HEK293 (cell line): ENCODE data around the gene PCP2.

Experiments used
- CTCF ChIA-PET: fragments of 350-600 bp; formaldehyde crosslinking; extraction: SDS; loops from one replicate; lab custom pipeline; 2021; ENCODE audit warnings: antibody characterized with exemption; lab: Yijun Ruan, JAX
- POLR2A ChIA-PET: fragments of 300-600 bp; formaldehyde crosslinking; extraction: SDS; loops from one replicate; lab custom pipeline; 2020; ENCODE audit warnings: antibody characterized with exemption, inconsistent platforms; lab: Yijun Ruan, JAX
- H3K27ac ChIP-seq: fragments of 200-500 bp; sonication (Bioruptor generic); 2 replicates; pipeline ENCODE4 v1.5.1; 2014; ENCODE audit warnings: low read depth, low read length, control low read depth, inconsistent platforms; ENCODE audit errors: extremely low read depth
- H3K36me3 ChIP-seq, 2 experiments: fragments of 200-500 bp in 1 of 2; sonication (Bioruptor generic) in 1 of 2; 1 replicate in 1 of 2; 2 replicates in 1 of 2; pipeline ENCODE4 v1.5.1; 2014 to 2017; ENCODE audit warnings: inconsistent platforms in 2 of 2, low read length in 2 of 2; ENCODE audit not compliant: control insufficient read depth in 2 of 2, insufficient read depth in 1 of 2
- H3K4me1 ChIP-seq: fragments of 200-500 bp; sonication (Bioruptor generic); 2 replicates; pipeline ENCODE4 v1.5.1; 2014; ENCODE audit warnings: mild to moderate bottlenecking, low read length, inconsistent platforms; ENCODE audit not compliant: control insufficient read depth, insufficient read depth
- H3K4me3 ChIP-seq: 2 replicates; pipeline ENCODE4 v1.5.1; 2011; ENCODE audit warnings: low read depth, mild to moderate bottlenecking, control low read depth, low read length, moderate library complexity
- H3K9me3 ChIP-seq: fragments of 200-500 bp; sonication (Bioruptor generic); 2 replicates; pipeline ENCODE4 v1.5.1; 2014; ENCODE audit warnings: low read depth, low read length, inconsistent platforms; ENCODE audit not compliant: control insufficient read depth, insufficient read depth
- GLIS2 ChIP-seq: fragments of 450-650 bp; formaldehyde crosslinking; IDR thresholded peaks from 2 replicates; pipeline ENCODE4 v1.5.1; 2016; ENCODE audit warnings: missing biosample characterization, missing genetic modification characterization
- HOXA7 ChIP-seq: sonication (generic); formaldehyde crosslinking; IDR thresholded peaks from 2 replicates; pipeline ENCODE4 v1.8.1; 2022; ENCODE audit warnings: missing genetic modification reagents, borderline replicate concordance
- KLF8 ChIP-seq: fragments of 450-650 bp; formaldehyde crosslinking; IDR thresholded peaks from 2 replicates; pipeline ENCODE4 v1.5.1; 2016; ENCODE audit warnings: missing biosample characterization, missing genetic modification characterization
- YY2 ChIP-seq: fragments of 450-650 bp; formaldehyde crosslinking; IDR thresholded peaks from 2 replicates; pipeline ENCODE4 v1.5.1; 2016; ENCODE audit warnings: missing biosample characterization, missing genetic modification characterization
- ZBTB48 ChIP-seq: fragments of 450-650 bp; formaldehyde crosslinking; IDR thresholded peaks from 2 replicates; pipeline ENCODE4 v1.5.1; 2016; ENCODE audit warnings: missing biosample characterization, missing genetic modification characterization
- ZFP41 ChIP-seq: fragments of 450-650 bp; formaldehyde crosslinking; IDR thresholded peaks from 2 replicates; pipeline ENCODE4 v1.5.1; 2016; ENCODE audit warnings: missing biosample characterization, missing genetic modification characterization, borderline replicate concordance
- ZNF132 ChIP-seq: fragments of 450-650 bp; formaldehyde crosslinking; IDR thresholded peaks from 2 replicates; pipeline ENCODE4 v1.5.1; 2017; ENCODE audit warnings: missing biosample characterization, missing genetic modification characterization, borderline replicate concordance
- ZNF138 ChIP-seq: fragments of 450-650 bp; formaldehyde crosslinking; IDR thresholded peaks from 2 replicates; pipeline ENCODE4 v1.5.1; 2016; ENCODE audit warnings: missing biosample characterization, missing genetic modification characterization, borderline replicate concordance
- ZNF155 ChIP-seq: fragments of 450-650 bp; formaldehyde crosslinking; IDR thresholded peaks from 2 replicates; pipeline ENCODE4 v1.5.1; 2016; ENCODE audit warnings: missing biosample characterization, missing genetic modification characterization
- ZNF16 ChIP-seq: fragments of 450-650 bp; formaldehyde crosslinking; IDR thresholded peaks from 2 replicates; pipeline ENCODE4 v1.5.1; 2016; ENCODE audit warnings: low read depth, missing biosample characterization, missing genetic modification characterization
- ZNF174 ChIP-seq: fragments of 450-650 bp; formaldehyde crosslinking; IDR thresholded peaks from 2 replicates; pipeline ENCODE4 v1.5.0; 2017; ENCODE audit warnings: missing biosample characterization, mild to moderate bottlenecking, missing genetic modification characterization
- ZNF211 ChIP-seq: fragments of 450-650 bp; formaldehyde crosslinking; IDR thresholded peaks from 2 replicates; pipeline ENCODE4 v1.5.1; 2016; ENCODE audit warnings: low read depth, missing biosample characterization, missing genetic modification characterization
- ZNF214 ChIP-seq: fragments of 450-650 bp; formaldehyde crosslinking; IDR thresholded peaks from 2 replicates; pipeline ENCODE4 v1.5.1; 2017; ENCODE audit warnings: missing biosample characterization, mild to moderate bottlenecking, missing genetic modification characterization, borderline replicate concordance
- ZNF23 ChIP-seq: fragments of 450-650 bp; formaldehyde crosslinking; IDR thresholded peaks from 2 replicates; pipeline ENCODE4 v1.5.1; 2016; ENCODE audit warnings: missing biosample characterization, missing genetic modification characterization, borderline replicate concordance
- ZNF311 ChIP-seq: fragments of 450-650 bp; formaldehyde crosslinking; IDR thresholded peaks from 2 replicates; pipeline ENCODE4 v1.5.1; 2017; ENCODE audit warnings: missing biosample characterization, missing genetic modification characterization, borderline replicate concordance
- ZNF341 ChIP-seq: fragments of 450-650 bp; formaldehyde crosslinking; IDR thresholded peaks from 2 replicates; pipeline ENCODE4; 2016; ENCODE audit warnings: low read depth, missing biosample characterization, missing genetic modification characterization
- ZNF354C ChIP-seq: fragments of 450-650 bp; formaldehyde crosslinking; IDR thresholded peaks from 2 replicates; pipeline ENCODE4 v1.5.1; 2016; ENCODE audit warnings: missing biosample characterization, missing genetic modification characterization, low read depth, borderline replicate concordance
- ZNF548 ChIP-seq: fragments of 450-650 bp; formaldehyde crosslinking; IDR thresholded peaks from 2 replicates; pipeline ENCODE4 v1.5.1; 2016; ENCODE audit warnings: missing biosample characterization, missing genetic modification characterization
- ZNF660 ChIP-seq: fragments of 450-650 bp; IDR thresholded peaks from 2 replicates; pipeline ENCODE4 v1.5.1; 2018; ENCODE audit warnings: missing biosample characterization, mild to moderate bottlenecking, missing genetic modification characterization
- ZNF830 ChIP-seq: fragments of 450-650 bp; IDR thresholded peaks from 2 replicates; pipeline ENCODE4 v1.5.0; 2018; ENCODE audit warnings: missing biosample characterization, missing genetic modification characterization, low read depth, mild to moderate bottlenecking, moderate library complexity
- TF ChIP-seq, protein P1 (sequence below): fragments of 450-650 bp; formaldehyde crosslinking; IDR thresholded peaks from 2 replicates; pipeline ENCODE4 v1.5.1; 2016; ENCODE audit warnings: missing biosample characterization, missing genetic modification characterization

Gene PCP2

DNA sequence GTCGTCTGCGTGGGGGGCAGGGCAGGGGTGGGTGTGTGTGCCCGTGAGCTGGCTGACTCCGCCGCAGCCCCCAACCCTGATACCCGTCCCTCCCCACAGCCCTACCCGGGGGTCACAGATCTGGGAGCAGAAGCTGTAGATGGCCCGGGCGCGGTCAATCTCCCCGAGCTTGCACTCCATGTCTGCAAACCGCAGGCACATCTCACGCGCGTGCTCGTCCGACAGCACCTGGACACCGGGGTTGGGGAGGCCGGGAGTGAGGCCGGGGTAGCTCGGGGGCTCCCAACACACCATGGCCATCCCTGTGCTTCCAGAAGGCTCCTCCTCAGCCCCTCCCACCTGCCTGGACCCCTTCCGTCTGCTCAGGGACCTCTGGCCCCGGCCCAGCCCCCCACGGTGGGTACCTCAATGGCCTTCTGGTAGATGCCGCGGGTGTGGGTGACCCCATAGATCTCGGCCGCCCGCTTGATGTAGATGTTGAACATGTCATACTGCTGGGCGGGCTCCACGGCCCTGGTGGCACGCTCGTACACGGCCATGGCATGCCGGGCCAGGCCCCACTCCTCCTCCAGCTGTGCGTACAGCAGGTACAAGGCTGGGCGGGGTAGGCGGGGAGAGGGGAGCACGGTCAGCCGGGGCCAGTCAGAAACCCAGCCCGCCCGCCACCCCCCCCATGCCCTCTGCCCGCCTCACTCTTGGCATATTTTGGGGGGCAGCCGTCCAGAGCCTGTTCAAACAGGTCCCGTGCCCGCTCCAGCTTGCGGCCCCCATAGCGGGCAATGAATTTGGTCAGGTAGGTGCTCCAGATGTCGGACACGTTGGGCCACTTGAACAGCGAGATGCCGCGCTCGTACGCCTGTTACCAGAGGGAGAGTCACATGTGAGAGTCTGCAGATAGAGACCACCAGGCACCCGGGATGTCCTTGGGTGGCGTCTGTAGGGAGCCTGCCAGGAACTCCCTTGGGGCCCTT is 12.8 kb downstream of the PCP2 start:
- POLR2A ChIA-PET, result interaction anchor here (0.6 to 2.0 kb wide), 2 partner anchors 9 to 15 kb away, joined by 3 to 14 read pairs; partner anchors contain the start of genes PET100 and XAB2
- H3K9me3 ChIP-seq, result no peaks in the 10 kb centered on the region
- no peak overlapping the region for H3K27ac ChIP-seq
- CTCF ChIA-PET, result interaction anchor here (1.1 to 1.8 kb wide), 2 partner anchors 52 to 518 kb away, joined by 3 to 6 read pairs; no protein-coding TSS in a partner anchor
- no peaks in the 10 kb centered on the region; the same call in 1 of the 2 replicates for H3K4me1 ChIP-seq
- H3K36me3 ChIP-seq, result peaks cover 0 to 86% of the 10 kb centered on the region in 2 experiments; a peak in 2 of 3 replicates
- no peak overlapping the region for H3K4me3 ChIP-seq
- no peak for TF ChIP-seq ZNF660 (tag by site-specific recombination)
- TF ChIP-seq ZBTB48, result no peak
- TF ChIP-seq ZNF214, result no peak
- no peak for TF ChIP-seq ZNF830 (tag by site-specific recombination)
- TF ChIP-seq ZNF132 (tag by site-specific recombination), result no peak
- TF ChIP-seq ZNF211 (tag by site-specific recombination), result no peak
- no peak for TF ChIP-seq ZNF174 (tag by site-specific recombination)
- no peak for TF ChIP-seq ZNF16 (tag by site-specific recombination)
- TF ChIP-seq, protein P1, sequence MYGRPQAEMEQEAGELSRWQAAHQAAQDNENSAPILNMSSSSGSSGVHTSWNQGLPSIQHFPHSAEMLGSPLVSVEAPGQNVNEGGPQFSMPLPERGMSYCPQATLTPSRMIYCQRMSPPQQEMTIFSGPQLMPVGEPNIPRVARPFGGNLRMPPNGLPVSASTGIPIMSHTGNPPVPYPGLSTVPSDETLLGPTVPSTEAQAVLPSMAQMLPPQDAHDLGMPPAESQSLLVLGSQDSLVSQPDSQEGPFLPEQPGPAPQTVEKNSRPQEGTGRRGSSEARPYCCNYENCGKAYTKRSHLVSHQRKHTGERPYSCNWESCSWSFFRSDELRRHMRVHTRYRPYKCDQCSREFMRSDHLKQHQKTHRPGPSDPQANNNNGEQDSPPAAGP (tag by site-specific recombination), result no peak
- TF ChIP-seq ZNF354C, result no peak
- TF ChIP-seq ZNF311 (tag by site-specific recombination), result no peak
- no peak for TF ChIP-seq ZFP41 (tag by site-specific recombination)
- no peak for TF ChIP-seq ZNF155 (tag by site-specific recombination)
- no peak for TF ChIP-seq HOXA7 (CRISPR knock-in tag)
- no peak for TF ChIP-seq ZNF548 (tag by site-specific recombination)
- no peak for TF ChIP-seq YY2 (tag by site-specific recombination)
- TF ChIP-seq, all 188 proteins: peak for 0

DNA sequence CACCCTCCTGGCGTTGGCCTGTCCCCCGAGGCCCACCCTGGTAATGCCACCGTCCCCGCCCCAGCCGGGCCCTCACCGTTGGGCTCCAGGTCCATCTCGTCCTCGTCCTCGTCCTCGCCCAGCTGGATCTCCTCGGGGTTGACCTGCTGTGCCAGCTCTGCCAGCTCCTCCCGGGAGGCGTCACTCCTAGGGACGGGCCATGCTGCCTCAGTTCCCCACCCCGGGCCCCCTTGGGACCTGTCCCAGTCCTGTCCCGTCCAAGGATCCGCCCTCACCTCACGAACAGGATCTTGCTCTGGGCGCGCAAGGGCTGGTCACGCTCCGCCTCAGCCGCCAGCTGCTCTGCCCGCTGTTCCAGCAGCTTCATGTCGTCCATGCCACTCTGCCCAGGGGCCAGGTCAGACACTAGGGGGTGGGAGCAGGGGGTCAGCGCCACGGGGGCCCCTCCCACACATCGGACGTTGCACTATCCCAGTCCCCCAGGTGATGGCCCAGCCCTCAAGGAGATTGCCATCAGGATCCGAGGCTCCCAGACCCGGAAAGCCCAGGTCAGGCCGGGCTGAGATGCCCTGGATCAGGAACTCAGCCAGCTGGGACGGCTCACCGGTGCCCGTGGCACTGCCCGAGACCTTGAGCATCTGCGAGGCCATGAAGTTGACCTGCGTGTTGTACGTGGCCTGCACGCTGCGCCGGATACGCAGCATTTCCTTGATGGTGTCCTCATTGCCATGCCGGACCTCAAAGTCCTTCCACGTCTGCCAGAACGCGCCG is 13.7 kb downstream of the PCP2 start:
- ChIA-PET CTCF (interaction anchor here (0.6 to 1.8 kb wide), 3 partner anchors 52 to 1931 kb away, joined by 3 to 6 read pairs (median 3); no protein-coding TSS in a partner anchor), POLR2A (interaction anchor here (0.6 to 2.0 kb wide), 4 partner anchors 10 to 23 kb away, joined by 3 to 14 read pairs (median 4); partner anchors contain the start of genes PET100 and XAB2)
- no peak overlapping the region for H3K4me3 ChIP-seq

More for the DNA sequence above, 13.7 kb downstream of the PCP2 start:
- Histone ChIP-seq H3K9me3 (no peaks in the 10 kb centered on the region), H3K4me1 (no peaks in the 10 kb centered on the region; the same call in 1 of the 2 replicates), H3K36me3 (peaks cover 0 to 82% of the 10 kb centered on the region in 2 experiments; a peak in 2 of 3 replicates), H3K27ac (no peak overlapping the region)
- peak; percentile 15; the same call in 1 of the 2 replicates for TF ChIP-seq KLF8 (tag by site-specific recombination)
- TF ChIP-seq ZNF138, result no peak
- 0 out of 2 replicates have a peak, but pooled peaks have one; percentile 23 for TF ChIP-seq GLIS2 (tag by site-specific recombination)
- peak; percentile 83 for TF ChIP-seq ZNF341 (tag by site-specific recombination)
- TF ChIP-seq ZNF23 (tag by site-specific recombination), result no peak
